ACC112 (cell line): ENCODE measurements around the gene ABCB8.
A peak's percentile ranks its signal among the peaks of the same experiment; 100 is the strongest.
"Not testable (repeated sequence)": the region's sequence is repeated elsewhere in the genome, so short reads cannot be mapped to it uniquely, and the experiment has no call there.

ENCODE experiments used
- H2AFZ ChIP-seq: fragments of 200-600 bp; sonication (generic); one replicate; pipeline ENCODE4 v1.6.0; 2017; ENCODE audit warnings: antibody characterized with exemption, low read length; ENCODE audit not compliant: unreplicated experiment
- H3K27ac ChIP-seq: fragments of 200-600 bp; sonication (generic); 2 replicates; pipeline ENCODE4 v1.5.1; 2014; ENCODE audit warnings: low read depth, mild to moderate bottlenecking, antibody characterized with exemption, low read length, moderate library complexity
- H3K27me3 ChIP-seq: fragments of 200-600 bp; sonication (generic); 2 replicates; pipeline ENCODE4 v1.6.1; 2014; ENCODE audit warnings: mild to moderate bottlenecking, antibody characterized with exemption, low read length, moderate library complexity, mixed read lengths; ENCODE audit not compliant: insufficient read depth
- H3K36me3 ChIP-seq: fragments of 200-600 bp; sonication (generic); 2 replicates; pipeline ENCODE4 v1.6.1; 2016; ENCODE audit warnings: mild to moderate bottlenecking, antibody characterized with exemption, low read length, moderate library complexity, mixed read lengths; ENCODE audit not compliant: insufficient read depth
- H3K4me1 ChIP-seq: fragments of 200-600 bp; sonication (generic); one replicate; pipeline ENCODE4 v1.6.1; 2016; ENCODE audit warnings: low read length, mixed read lengths; ENCODE audit not compliant: insufficient read depth, unreplicated experiment, control insufficient read depth
- H3K4me3 ChIP-seq: fragments of 200-600 bp; sonication (generic); 2 replicates; pipeline ENCODE4 v1.5.1; 2014; ENCODE audit warnings: mild to moderate bottlenecking, low read depth, low read length
- H3K79me2 ChIP-seq: fragments of 200-600 bp; sonication (generic); one replicate; pipeline ENCODE4 v1.6.0; 2016; ENCODE audit warnings: low read length; ENCODE audit not compliant: control insufficient read depth, unreplicated experiment, insufficient read depth

ABCB8 gene

GRCh38 chr7:151035902-151036301, 7.7 kb downstream of the ABCB8 start:
- H3K36me3 ChIP-seq, result peaks cover 4% of the 10 kb centered on the region; the same call in 1 of the 2 replicates
- no peak overlapping the region for H3K27ac ChIP-seq
- no peak overlapping the region for H2AFZ ChIP-seq
- peaks cover 26% of the 10 kb centered on the region for H3K4me1 ChIP-seq
- no peaks in the 10 kb centered on the region for H3K79me2 ChIP-seq
- H3K4me3 ChIP-seq, result no peak overlapping the region
- H3K27me3 ChIP-seq, result no peaks in the 10 kb centered on the region

DNA sequence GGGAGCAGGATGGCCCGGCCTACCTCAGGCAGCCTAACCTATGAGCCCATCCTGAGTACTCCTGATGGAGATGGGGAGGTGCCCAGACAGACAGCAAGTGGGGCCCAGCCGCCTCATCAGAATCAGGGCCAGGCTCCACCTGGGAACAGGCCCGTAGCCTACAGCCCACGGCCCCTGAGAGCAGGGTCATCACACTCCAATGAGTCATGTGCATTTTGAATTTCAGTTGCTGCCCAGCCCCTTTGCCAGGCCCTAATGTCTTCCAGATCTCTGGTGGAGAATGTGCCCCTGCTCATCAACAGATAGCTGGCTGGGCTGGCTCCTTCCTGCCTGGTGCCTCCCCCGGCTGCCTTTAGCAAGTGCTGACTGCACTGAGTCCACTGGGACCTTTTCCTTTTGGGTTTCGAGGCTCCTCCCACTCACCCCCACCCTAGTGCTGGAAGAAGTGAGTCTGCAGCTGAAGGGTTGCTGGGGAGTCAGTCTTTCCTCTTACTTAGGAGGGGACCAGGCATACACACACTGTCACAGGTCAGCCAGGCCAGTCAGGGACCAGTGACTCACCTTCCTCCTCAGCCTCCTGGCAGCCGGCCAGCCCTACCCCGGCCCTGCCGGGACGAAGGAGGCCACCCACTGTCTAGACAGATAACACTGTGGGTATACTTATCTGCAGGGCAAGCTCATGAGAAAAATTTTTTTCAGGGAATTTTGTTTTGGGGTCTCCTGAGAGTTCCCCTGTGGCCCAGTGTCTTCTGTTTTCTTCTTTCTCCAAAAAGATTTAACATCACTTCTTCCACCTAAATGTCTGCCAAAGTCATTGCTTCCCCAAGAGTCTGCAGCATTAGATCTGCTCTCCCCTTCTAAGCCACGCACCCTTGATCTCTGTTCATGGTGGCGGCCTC, 10.9 kb downstream of the ABCB8 start:
- Histone ChIP-seq H3K4me1 (peaks cover 26% of the 10 kb centered on the region), H3K36me3 (peaks cover 4% of the 10 kb centered on the region; the same call in 1 of the 2 replicates), H3K79me2 (no peaks in the 10 kb centered on the region), H3K27me3 (no peaks in the 10 kb centered on the region), H3K4me3 (peak overlapping the region; percentile 12; the same call in 1 of the 2 replicates), H3K27ac (peak overlapping the region; percentile 95), H2AFZ (no peak overlapping the region)

DNA sequence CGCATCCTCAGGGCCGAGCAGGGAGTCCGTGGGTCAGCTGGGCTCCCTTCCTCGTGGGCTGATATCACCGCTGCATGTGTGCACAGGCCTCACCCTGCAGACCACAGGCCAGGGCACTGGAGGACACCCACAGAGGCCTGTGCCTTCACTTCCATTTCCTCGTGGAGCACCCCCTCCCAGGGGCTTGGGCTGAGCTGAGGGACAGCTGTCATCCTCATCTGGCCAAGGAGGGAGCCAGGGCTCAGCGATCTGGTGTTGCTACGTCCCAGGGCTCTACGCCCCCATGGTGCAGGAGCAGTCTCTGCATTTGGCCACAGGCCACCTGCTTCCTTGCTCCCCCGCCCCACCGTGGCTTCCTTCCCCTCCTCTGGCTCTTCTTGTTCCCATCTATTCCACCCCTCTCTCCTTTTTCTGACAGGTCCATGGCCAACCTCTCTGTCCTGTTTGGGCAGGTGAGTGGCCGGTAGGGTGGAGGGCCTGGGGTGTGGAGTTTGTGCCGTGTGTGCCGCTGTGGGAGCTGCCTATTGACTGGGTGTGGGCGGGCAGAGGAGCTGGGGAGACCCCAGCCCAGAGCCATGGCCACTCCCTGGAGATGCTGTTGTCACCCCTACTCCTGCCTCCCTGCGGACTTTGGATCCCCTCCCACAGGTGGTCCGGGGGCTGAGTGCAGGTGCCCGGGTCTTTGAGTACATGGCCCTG, 11.7 kb downstream of the ABCB8 start:
- peaks cover 4% of the 10 kb centered on the region; the same call in 1 of the 2 replicates for H3K36me3 ChIP-seq
- H3K27me3 ChIP-seq, result no peaks in the 10 kb centered on the region
- H3K4me1 ChIP-seq, result peaks cover 26% of the 10 kb centered on the region
- no peak overlapping the region for H2AFZ ChIP-seq
- no peaks in the 10 kb centered on the region for H3K79me2 ChIP-seq
- H3K27ac ChIP-seq, result peak overlapping the region; percentile 55
- no peak overlapping the region for H3K4me3 ChIP-seq

DNA sequence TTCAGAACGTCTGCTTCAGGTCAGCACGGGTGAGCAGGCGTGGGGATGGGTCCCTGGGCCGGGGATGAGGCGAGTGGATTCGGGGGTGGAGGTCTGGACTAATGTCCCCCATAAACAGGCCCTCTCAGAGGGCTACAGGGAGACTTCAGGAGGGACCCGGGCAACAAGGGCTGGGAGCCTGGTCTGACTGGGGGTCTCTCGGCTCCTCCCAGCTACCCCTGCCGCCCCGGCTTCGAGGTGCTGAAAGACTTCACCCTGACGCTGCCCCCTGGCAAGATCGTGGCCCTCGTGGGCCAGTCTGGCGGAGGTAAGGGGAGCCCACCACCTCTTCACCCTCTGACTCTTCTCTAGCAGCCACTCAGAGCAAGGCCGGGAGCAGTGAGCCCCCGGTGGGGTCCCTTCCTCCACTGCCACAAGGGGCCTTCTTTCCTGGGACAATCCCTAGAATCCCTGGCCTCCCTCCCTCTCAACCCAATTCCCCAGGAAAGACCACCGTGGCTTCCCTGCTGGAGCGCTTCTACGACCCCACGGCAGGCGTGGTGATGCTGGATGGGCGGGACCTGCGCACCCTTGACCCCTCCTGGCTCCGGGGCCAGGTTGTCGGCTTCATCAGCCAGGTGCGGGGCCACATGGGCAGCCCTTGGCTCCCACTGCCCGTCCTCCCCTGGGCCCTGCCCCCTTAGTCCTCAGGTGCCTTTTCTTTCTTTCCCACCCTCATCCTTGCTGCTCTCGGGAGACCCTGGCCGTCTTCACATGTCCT, 12.5 kb downstream of the ABCB8 start:
- H3K4me1 ChIP-seq, result peaks cover 26% of the 10 kb centered on the region
- no peak overlapping the region for H2AFZ ChIP-seq
- H3K36me3 ChIP-seq, result peaks cover 4% of the 10 kb centered on the region; the same call in 1 of the 2 replicates
- H3K27me3 ChIP-seq, result no peaks in the 10 kb centered on the region
- H3K4me3 ChIP-seq, result no peak overlapping the region
- H3K79me2 ChIP-seq, result no peaks in the 10 kb centered on the region
- H3K27ac ChIP-seq, result no peak overlapping the region

DNA sequence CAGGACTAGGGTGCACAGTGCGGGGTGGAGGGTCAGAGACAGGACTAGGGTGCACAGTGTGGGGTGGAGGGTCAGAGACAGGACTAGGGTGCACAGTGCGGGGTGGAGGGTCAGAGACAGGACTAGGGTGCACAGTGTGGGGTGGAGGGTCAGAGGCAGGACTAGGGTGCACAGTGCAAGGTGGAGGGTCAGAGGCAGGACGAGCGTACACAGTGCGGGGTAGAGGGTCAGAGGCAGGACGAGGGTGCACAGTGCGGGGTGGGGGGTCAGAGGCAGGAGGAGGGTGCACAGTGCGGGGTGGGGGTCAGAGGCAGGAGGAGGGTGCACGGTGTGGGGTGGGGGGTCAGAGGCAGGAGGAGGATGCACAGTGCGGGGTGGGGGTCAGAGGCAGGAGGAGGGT, 15.2 kb downstream of the ABCB8 start:
- H3K27ac ChIP-seq, H3K79me2 ChIP-seq, H3K4me3 ChIP-seq, H3K36me3 ChIP-seq, H2AFZ ChIP-seq, H3K27me3 ChIP-seq: not testable (repeated sequence)
- peaks cover 31% of the 10 kb centered on the region for H3K4me1 ChIP-seq

DNA sequence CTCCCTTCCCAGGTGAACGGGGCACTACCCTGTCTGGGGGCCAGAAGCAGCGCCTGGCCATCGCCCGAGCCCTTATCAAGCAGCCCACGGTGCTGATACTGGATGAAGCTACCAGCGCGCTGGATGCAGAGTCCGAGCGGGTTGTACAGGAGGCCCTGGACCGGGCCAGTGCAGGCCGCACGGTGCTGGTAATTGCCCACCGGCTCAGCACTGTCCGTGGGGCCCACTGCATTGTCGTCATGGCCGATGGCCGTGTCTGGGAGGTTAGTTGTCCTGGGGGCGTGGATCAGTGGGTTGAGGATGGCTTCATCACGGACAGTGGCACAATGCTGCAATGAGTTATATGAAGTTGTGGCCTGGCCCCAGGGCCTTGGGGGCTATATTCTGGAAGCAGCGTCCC, 15.7 kb downstream of the ABCB8 start:
- Histone ChIP-seq H3K27me3 (no peaks in the 10 kb centered on the region), H3K4me1 (peaks cover 26% of the 10 kb centered on the region), H3K36me3 (no peaks in the 10 kb centered on the region)

GRCh38 chr7:151045262-151045661, 17.0 kb downstream of the ABCB8 start:
- Histone ChIP-seq H3K79me2 (no peaks in the 10 kb centered on the region), H3K27ac (no peak overlapping the region), H3K4me1 (peaks cover 15% of the 10 kb centered on the region), H3K36me3 (no peaks in the 10 kb centered on the region), H3K27me3 (no peaks in the 10 kb centered on the region), H3K4me3 (no peak overlapping the region), H2AFZ (no peak overlapping the region)

More for the DNA sequence above, 15.7 kb downstream of the ABCB8 start:
- no peak overlapping the region for H2AFZ ChIP-seq
- H3K27ac ChIP-seq, result no peak overlapping the region
- no peaks in the 10 kb centered on the region for H3K79me2 ChIP-seq
- no peak overlapping the region for H3K4me3 ChIP-seq

DNA sequence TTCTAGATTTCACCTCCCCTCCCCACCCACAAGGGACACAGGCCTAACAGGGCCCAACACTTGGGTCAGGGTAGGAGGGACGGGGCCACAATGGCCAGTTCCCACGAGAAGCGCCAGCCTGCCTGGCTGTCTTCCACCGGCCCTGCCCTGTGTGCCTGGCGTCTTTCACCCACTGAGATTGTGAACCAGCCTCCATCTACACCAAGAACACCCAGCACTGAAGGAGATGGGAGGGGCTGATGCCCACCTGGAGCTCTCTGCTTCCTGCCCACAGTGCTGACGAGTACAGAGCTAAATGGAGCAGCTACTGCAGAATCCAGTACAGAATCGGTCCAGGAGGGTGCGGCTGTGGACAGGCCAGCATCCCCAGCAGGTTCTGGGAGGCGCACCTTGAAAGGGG, 17.7 kb downstream of the ABCB8 start:
- H3K27ac ChIP-seq, result no peak overlapping the region
- H3K4me1 ChIP-seq, result peaks cover 13% of the 10 kb centered on the region
- H3K36me3 ChIP-seq, result no peaks in the 10 kb centered on the region
- peaks cover 4% of the 10 kb centered on the region; the same call in 1 of the 2 replicates for H3K27me3 ChIP-seq
- no peaks in the 10 kb centered on the region for H3K79me2 ChIP-seq
- no peak overlapping the region for H2AFZ ChIP-seq
- no peak overlapping the region for H3K4me3 ChIP-seq

DNA sequence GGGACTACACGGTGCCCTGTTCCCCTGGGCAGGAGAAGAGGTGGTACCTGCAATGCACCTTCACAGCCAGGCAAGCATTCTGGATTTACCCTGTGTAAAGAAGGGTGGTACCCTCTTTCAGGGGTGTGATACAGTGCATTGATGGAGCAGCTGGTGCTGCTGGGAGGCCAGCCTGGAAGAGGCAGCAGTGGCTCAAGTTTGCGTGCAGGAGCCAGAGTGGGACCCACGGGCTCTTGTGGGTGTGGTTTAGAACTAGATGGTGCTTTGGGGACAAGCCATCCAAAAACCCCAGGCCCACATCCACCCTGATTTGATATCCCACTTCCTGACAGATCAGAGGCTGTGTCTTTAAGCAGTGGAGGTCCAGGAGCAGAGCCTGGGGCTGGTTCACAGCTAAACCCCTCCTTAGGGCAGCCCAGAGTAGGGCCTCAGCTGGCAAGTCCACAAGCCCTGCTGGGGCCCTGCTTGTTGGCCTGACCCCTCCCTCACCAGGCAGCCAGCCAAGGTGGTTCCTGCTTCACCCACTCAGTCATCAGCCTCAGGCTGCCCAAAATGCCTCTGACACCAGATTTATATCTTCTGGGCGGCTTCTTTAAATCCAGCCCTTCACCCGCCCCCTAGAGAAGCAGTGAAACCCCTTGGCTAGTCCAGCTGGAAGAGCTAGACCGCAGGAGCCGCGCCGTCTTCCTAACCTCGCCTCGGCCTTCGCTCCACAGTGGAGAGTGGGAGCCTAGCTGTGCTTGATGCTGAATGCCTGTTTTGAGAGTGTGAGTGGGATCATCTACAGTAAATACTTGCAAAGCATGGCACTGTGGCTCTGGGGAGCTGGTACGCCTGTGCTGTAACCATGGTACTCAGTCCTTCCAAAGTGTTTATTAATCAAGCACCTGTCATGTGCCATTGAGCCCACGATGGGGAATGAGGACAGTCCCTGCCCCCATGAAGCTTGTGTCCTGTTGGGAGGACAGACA, 18.6 kb downstream of the ABCB8 start:
- H3K27me3 ChIP-seq, result peaks cover 4% of the 10 kb centered on the region; the same call in 1 of the 2 replicates
- no peak overlapping the region for H3K4me3 ChIP-seq
- H3K4me1 ChIP-seq, result peaks cover 13% of the 10 kb centered on the region
- no peak overlapping the region for H3K27ac ChIP-seq
- no peak overlapping the region for H2AFZ ChIP-seq
- H3K79me2 ChIP-seq, result no peaks in the 10 kb centered on the region
- H3K36me3 ChIP-seq, result no peaks in the 10 kb centered on the region
